Measurements from ENCODE around the gene SLC16A14. TPM values are rescaled to one million over a fixed set of nuclear protein-coding genes. Genes with fewer than 3 reads are reported as not detected.

The SLC16A14 gene
- total RNA-seq, 1 donor from 2014 or later = 9.7 TPM

- TF ChIP-seq CTCF (IDR thresholded peaks at IDR 0.05; ENCODE audit: unreplicated experiment) = no peak
- no peak overlapping the region for H3K27ac Mint-ChIP-seq
- no peaks in the 10 kb centered on the region for H3K27me3 Mint-ChIP-seq (ENCODE audit: low read depth)
- no peak overlapping the region for H3K4me3 Mint-ChIP-seq
- DNase-seq (ENCODE audit: low spot score in 2 of 2, unreplicated experiment in 2 of 2) = no peak
- H3K36me3 Mint-ChIP-seq = peaks cover 12% of the 10 kb centered on the region
- H3K4me1 Mint-ChIP-seq = no peaks in the 10 kb centered on the region
- H3K9me3 Mint-ChIP-seq = no peaks in the 10 kb centered on the region
These were observed 18.6 kb downstream of the SLC16A14 start for GRCh38 chr2:230050136-230050535.

- DNase-seq (ENCODE audit: low spot score in 2 of 2, unreplicated experiment in 2 of 2) = no peak
- no peaks in the 10 kb centered on the region for H3K4me1 Mint-ChIP-seq
- H3K4me3 Mint-ChIP-seq = no peak overlapping the region
- no peaks in the 10 kb centered on the region for H3K27me3 Mint-ChIP-seq (ENCODE audit: low read depth)
- no peak overlapping the region for H3K27ac Mint-ChIP-seq
- no peak for TF ChIP-seq CTCF (IDR thresholded peaks at IDR 0.05; ENCODE audit: unreplicated experiment)
- no peaks in the 10 kb centered on the region for H3K9me3 Mint-ChIP-seq
- peaks cover 17% of the 10 kb centered on the region for H3K36me3 Mint-ChIP-seq
These were observed 20.6 kb downstream of the SLC16A14 start for GRCh38 chr2:230048010-230048671.

- H3K4me1 Mint-ChIP-seq = no peaks in the 10 kb centered on the region
- peaks cover 19% of the 10 kb centered on the region for H3K36me3 Mint-ChIP-seq
- peaks cover 3% of the 10 kb centered on the region for H3K9me3 Mint-ChIP-seq
- H3K4me3 Mint-ChIP-seq = no peak overlapping the region
- TF ChIP-seq CTCF (IDR thresholded peaks at IDR 0.05; ENCODE audit: unreplicated experiment) = no peak
- no peaks in the 10 kb centered on the region for H3K27me3 Mint-ChIP-seq (ENCODE audit: low read depth)
- H3K27ac Mint-ChIP-seq = no peak overlapping the region
- DNase-seq (ENCODE audit: low spot score in 2 of 2, unreplicated experiment in 2 of 2) = no peak
These were observed 22.2 kb downstream of the SLC16A14 start for GRCh38 chr2:230046491-230046890.

GRCh38 chr2:230043461-230043860, 25.3 kb downstream of the SLC16A14 start:
- Mint-ChIP-seq H3K4me1 (no peaks in the 10 kb centered on the region), H3K27me3 (ENCODE audit: low read depth) (no peaks in the 10 kb centered on the region), H3K9me3 (peaks cover 3% of the 10 kb centered on the region), H3K27ac (no peak overlapping the region), H3K4me3 (no peak overlapping the region), H3K36me3 (peaks cover 19% of the 10 kb centered on the region)
- DNase-seq (ENCODE audit: low spot score in 2 of 2, unreplicated experiment in 2 of 2) = no peak
- TF ChIP-seq CTCF (IDR thresholded peaks at IDR 0.05; ENCODE audit: unreplicated experiment) = no peak

- no peak for TF ChIP-seq CTCF (IDR thresholded peaks at IDR 0.05; ENCODE audit: unreplicated experiment)
- Mint-ChIP-seq H3K27me3 (ENCODE audit: low read depth) (no peaks in the 10 kb centered on the region), H3K4me3 (no peak overlapping the region), H3K4me1 (no peaks in the 10 kb centered on the region), H3K27ac (no peak overlapping the region), H3K9me3 (peaks cover 3% of the 10 kb centered on the region), H3K36me3 (peaks cover 19% of the 10 kb centered on the region)
- DNase-seq (ENCODE audit: low spot score in 2 of 2, unreplicated experiment in 2 of 2) = no peak
These were observed 25.7 kb downstream of the SLC16A14 start for GRCh38 chr2:230043025-230043424.
